Thyroid gland (tissue), 4 donors: ENCODE results near the gene CIB1.

ENCODE experiments used
- POLR2A ChIP-seq, 2 donors: fragments of 450-650 bp; IDR thresholded peaks; one replicate each; pipeline ENCODE4 v1.6.1; 2017; ENCODE audit warnings: antibody characterized with exemption in 2 of 2, mild to moderate bottlenecking in 2 of 2, moderate library complexity in 1 of 2
- TF ChIP-seq, protein P1 (sequence below), 6 experiments: fragments of 200-600 bp in 3 of 6; fragments of 450-650 bp in 3 of 6; sonication (generic) in 3 of 6; IDR thresholded peaks; one replicate each; pipeline ENCODE4 v1.5.1; 2016 to 2019; ENCODE audit warnings: antibody characterized with exemption in 6 of 6, mild to moderate bottlenecking in 2 of 6, inconsistent platforms in 1 of 6, moderate library complexity in 1 of 6

DNA sequence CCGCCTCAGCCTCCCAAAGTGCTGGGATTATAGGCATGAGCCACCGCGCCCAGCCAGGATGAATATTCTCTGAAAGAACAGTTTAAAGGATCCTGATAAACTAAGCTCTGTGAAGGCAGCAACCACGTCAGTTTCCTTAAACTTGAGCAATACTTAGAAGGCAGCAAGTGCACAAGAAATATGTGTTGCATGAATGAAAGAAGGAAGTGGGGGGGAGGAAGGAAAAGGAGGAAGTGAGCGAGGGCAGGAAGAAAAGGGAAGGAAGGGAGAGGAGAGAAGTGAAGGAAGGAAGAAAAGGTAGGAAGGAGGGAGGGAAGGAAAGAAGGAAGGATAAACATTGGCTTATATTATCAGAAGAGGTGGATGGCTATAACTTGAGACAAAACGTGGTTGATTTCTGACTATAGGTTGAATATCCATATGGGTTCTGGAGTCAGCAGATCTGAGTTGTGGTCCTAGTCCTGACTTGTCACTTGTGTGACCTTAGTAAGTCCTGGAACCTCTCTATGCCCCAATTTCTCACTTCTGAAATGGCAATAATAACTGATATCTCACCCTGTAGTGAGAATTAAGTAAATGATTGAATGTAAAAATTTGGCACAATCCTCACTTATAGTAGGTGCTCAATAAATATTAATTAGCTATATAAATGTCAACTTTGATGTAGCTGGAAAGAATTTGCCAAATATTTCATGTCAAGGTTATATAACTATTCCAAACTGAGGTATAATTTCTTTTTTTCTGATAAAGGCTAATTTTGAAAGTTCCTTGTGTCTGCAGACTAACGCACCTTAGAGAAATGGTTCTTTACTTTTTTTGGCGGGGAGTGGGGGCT, 44.6 kb downstream of the CIB1 start:
- TF ChIP-seq, protein P1, sequence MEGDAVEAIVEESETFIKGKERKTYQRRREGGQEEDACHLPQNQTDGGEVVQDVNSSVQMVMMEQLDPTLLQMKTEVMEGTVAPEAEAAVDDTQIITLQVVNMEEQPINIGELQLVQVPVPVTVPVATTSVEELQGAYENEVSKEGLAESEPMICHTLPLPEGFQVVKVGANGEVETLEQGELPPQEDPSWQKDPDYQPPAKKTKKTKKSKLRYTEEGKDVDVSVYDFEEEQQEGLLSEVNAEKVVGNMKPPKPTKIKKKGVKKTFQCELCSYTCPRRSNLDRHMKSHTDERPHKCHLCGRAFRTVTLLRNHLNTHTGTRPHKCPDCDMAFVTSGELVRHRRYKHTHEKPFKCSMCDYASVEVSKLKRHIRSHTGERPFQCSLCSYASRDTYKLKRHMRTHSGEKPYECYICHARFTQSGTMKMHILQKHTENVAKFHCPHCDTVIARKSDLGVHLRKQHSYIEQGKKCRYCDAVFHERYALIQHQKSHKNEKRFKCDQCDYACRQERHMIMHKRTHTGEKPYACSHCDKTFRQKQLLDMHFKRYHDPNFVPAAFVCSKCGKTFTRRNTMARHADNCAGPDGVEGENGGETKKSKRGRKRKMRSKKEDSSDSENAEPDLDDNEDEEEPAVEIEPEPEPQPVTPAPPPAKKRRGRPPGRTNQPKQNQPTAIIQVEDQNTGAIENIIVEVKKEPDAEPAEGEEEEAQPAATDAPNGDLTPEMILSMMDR (IDR thresholded peaks at IDR 0.05): no peak
- no peak for TF ChIP-seq POLR2A (IDR thresholded peaks at IDR 0.05)
